ENCODE measurements around the gene RAB10.
"Not testable (repeated sequence)": the region's sequence is repeated elsewhere in the genome, so short reads cannot be mapped to it uniquely, and the experiment has no call there.

RAB10 gene

GRCh38 chr2:26157580-26157979, 123.7 kb downstream of the RAB10 start:
- TF ChIP-seq CTCF (conservative IDR thresholded peaks at IDR 0.05) (no peak), ZFX (IDR thresholded peaks at IDR 0.05) (no peak)
- no peak overlapping the region for H3K27ac ChIP-seq

- TF ChIP-seq ZFX (IDR thresholded peaks at IDR 0.05) (no peak), CTCF (conservative IDR thresholded peaks at IDR 0.05) (no peak)
- H3K27ac ChIP-seq = no peak overlapping the region
These were observed 128.0 kb downstream of the RAB10 start for GRCh38 chr2:26161926-26162325.

DNA sequence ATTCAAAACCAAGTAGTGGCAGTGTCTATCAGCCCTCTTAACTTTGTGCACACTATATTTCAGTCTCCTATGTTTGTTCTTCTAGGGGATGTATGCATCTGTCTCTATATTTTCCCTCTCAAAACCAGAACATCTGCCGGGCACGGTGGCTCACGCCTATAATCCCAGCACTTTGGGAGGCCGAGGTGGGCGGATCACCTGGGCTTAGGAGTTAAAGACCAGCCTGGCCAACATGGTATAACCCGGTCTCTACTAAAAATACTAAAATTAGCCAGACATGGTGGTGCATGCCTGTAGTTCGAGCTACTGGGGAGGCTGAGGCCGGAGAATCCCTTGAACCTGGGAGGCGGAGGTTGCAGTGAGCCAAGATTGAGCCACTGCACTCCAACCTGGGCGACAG, 129.1 kb downstream of the RAB10 start:
- no peak overlapping the region for H3K27ac ChIP-seq
- no peak for TF ChIP-seq CTCF (conservative IDR thresholded peaks at IDR 0.05)
- TF ChIP-seq ZFX (IDR thresholded peaks at IDR 0.05) = no peak

- TF ChIP-seq ZFX (IDR thresholded peaks at IDR 0.05) = no peak
- no peak for TF ChIP-seq CTCF (conservative IDR thresholded peaks at IDR 0.05)
- H3K27ac ChIP-seq = no peak overlapping the region
These were observed 130.3 kb downstream of the RAB10 start for GRCh38 chr2:26164231-26164630.

- TF ChIP-seq ZFX (IDR thresholded peaks at IDR 0.05) (no peak), CTCF (conservative IDR thresholded peaks at IDR 0.05) (no peak)
- H3K27ac ChIP-seq = no peak overlapping the region
These were observed 130.8 kb downstream of the RAB10 start for GRCh38 chr2:26164641-26165211.

DNA sequence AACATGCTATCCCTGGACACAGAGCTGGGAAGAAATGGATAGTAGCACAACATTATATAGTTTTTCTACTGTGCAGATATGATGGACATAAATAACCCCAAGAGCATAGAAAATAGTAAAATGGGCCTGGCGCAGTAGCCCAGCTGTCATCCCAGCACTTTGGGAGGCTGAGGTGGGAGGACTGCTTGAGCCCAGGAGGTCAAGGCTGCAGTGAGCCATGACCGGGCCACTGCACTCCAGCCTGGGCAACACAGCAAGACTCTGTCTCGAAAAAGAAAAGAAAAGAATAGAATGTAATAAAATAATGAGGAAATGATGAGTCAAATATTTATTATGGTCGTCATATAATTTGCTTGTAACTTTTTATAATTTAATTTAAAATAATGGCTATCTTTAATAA, 131.5 kb downstream of the RAB10 start:
- no peak for TF ChIP-seq CTCF (conservative IDR thresholded peaks at IDR 0.05)
- no peak for TF ChIP-seq ZFX (IDR thresholded peaks at IDR 0.05)
- H3K27ac ChIP-seq = no peak overlapping the region

GRCh38 chr2:26166541-26166940, 132.7 kb downstream of the RAB10 start:
- not testable (repeated sequence) for H3K27ac ChIP-seq

DNA sequence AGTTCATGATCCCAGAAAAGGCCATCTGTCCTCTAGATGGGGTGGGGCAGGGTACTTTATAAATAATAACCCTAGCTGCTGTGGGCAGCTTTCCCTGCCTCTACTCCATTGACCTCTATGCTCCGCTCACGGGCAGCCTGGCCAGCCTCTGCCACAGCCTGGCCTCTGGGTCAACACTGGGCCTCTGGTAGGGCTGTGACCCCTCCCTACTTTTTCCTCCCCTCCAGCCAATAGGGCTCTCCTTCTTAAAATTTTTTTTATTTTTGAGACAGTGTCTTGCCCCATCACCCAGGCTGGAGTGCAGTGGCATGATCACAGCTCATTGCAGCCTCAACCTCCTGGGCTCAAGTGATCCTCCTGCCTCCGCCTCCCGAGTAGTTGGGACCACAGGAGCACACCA, 134.9 kb downstream of the RAB10 start:
- H3K27ac ChIP-seq = no peak overlapping the region
- TF ChIP-seq CTCF (conservative IDR thresholded peaks at IDR 0.05) (no peak), ZFX (IDR thresholded peaks at IDR 0.05) (no peak)

All from C4-2B (cell line).